Activated T-helper 1 cell treated with anti-CD3 and anti-CD28 coated beads, Interleukin-12 subunit alpha, Interleukin-12 subunit beta, Interleukin-2, Interleukin-4 antibody, amounts not matched to agents 30 ng/mL and 10 ng/mL and 1 ng/mL, durations not matched to agents 14 hours and 24 hours and 36 hours (primary cell): Measurements from ENCODE around the gene PDE10A. TPM values are rescaled to one million over a fixed set of nuclear protein-coding genes. Genes with fewer than 3 reads are reported as not detected.

Experiments
- DNase-seq: peaks from one replicate; pipeline ENCODE4 v3.0.0; 2021; ENCODE audit warnings: low spot score
- H3K27ac Mint-ChIP-seq: one replicate; pipeline ENCODE4 v1.8.0; 2021; ENCODE audit warnings: mild to moderate bottlenecking, mixed read lengths
- H3K27me3 Mint-ChIP-seq: one replicate; pipeline ENCODE4 v1.8.0; 2022; ENCODE audit warnings: mild to moderate bottlenecking, moderate library complexity, mixed read lengths; ENCODE audit not compliant: insufficient read depth
- H3K36me3 Mint-ChIP-seq: one replicate; pipeline ENCODE4 v1.8.0; 2021; ENCODE audit warnings: low read depth, mixed read lengths
- H3K4me1 Mint-ChIP-seq: one replicate; pipeline ENCODE4 v1.8.0; 2021; ENCODE audit warnings: low read depth, mixed read lengths
- H3K4me3 Mint-ChIP-seq: one replicate; pipeline ENCODE4 v1.8.0; 2021; ENCODE audit warnings: mild to moderate bottlenecking, moderate library complexity, mixed read lengths
- H3K9me3 Mint-ChIP-seq: one replicate; pipeline ENCODE4 v1.8.0; 2021; ENCODE audit warnings: mixed read lengths
- intact Hi-C: fragments of 100-400 bp; cut with micrococcal nuclease; formaldehyde crosslinking; loops from one replicate; pipeline ENCODE4 v1.15.1; 2024
- total RNA-seq: library from RNA; stranded (reverse); gene quantifications from 2 replicates; pipeline ENCODE4 v1.2.3, GENCODE V29; 2022

PDE10A gene
- total RNA-seq, 1 donor from 2014 or later = not detected

DNA sequence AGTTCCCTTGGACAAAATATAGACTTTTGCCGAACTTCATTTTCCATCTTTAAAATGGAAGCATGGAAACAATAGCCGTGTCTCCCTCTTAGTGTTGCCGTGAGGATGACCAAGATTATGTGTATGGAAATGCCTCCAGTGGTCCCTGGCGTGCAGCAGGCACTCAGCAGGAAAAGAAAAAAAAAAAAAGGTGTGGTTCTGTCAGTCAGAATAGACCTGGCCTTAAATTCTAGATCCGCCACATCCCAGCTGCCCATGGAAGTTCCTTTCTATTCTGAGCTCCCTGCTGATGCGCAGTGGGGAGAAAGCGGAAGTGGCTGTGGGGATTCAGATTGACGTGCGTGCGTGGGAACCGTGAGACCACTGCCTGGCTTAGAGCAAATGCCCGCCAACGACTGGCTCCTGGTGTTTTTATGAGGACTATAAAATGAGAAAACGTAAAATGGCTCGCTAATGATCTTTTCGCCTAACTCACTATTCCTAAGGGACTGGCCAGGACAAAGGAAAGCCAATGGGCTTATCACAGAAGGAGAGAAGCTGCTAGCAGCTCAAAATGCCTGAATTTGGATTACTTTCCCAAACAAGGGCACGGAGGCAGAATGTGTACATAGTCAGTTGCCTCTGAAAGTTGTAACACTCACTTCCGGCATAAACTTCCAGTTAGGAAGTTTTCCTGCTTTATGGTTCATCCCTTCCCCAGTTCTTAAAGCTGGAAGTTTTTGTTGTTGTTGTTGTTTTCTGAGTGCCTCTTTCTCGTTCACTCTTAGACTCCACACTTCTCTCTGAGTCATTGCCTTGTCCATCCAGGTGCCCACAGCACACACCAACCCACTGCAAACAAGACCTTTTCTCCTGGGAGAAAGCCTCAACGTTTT lies 11.4 kb upstream of the PDE10A start:
- H3K36me3 Mint-ChIP-seq = no peaks in the 10 kb centered on the region
- H3K9me3 Mint-ChIP-seq = no peaks in the 10 kb centered on the region
- H3K4me1 Mint-ChIP-seq = no peaks in the 10 kb centered on the region
- H3K27me3 Mint-ChIP-seq = peaks cover 2% of the 10 kb centered on the region
- H3K4me3 Mint-ChIP-seq = no peak overlapping the region
- intact Hi-C loops = loop anchor here (10.0 kb wide), 1 partner anchor 490 kb away; the partner anchor contains the start of gene TBXT
- DNase-seq = no peak
- H3K27ac Mint-ChIP-seq = no peak overlapping the region

DNA sequence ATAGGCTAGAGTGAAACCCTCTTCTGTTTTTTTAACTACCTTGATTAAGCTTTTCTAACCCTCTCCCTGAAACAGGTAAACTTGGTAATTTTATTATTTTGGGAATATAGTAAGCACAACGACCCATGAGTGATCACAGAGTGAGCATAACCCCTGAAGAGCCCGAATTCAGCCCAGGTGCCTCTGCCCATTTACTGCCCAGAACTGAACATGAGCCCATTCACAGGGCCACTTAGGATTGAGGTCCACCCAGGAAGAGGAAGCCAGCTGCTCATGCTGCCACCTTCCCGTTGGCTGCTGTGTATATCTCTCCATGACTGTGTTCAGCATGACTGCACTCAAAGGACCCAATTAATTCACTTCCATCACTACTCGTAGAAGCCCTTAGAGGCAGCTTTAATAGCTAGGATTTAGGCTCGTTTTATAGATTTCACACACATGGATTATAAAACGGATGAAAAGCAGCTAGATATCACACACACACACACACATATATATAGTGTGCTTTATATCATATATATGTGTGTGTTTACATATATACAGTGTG lies 8.3 kb upstream of the PDE10A start:
- intact Hi-C loops = loop anchor here (10.0 kb wide), 1 partner anchor 494 kb away; the partner anchor contains the start of gene TBXT
- no peak overlapping the region for H3K27ac Mint-ChIP-seq

DNA sequence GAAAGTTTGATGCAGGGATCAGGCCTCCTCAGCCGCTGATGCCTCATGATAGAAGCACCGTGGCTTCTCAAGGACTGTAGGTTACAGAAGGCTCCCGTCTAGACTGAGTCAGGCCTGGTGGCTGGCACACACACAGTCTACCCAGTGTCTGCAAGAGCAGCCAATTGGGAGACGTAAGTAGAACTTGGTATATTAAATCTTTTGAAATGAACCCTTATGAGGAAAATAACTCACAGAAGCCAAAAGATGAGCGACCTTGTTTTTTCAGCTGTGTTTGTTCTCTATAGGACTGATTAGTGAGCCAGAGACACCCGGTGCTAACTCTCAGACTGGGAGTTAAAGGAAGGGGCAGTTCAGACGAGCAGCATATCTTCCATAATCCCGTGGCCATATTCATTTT lies 5.9 kb upstream of the PDE10A start:
- Mint-ChIP-seq H3K4me3 (no peak overlapping the region), H3K9me3 (no peaks in the 10 kb centered on the region), H3K27me3 (peaks cover 26% of the 10 kb centered on the region), H3K27ac (no peak overlapping the region), H3K36me3 (no peaks in the 10 kb centered on the region), H3K4me1 (no peaks in the 10 kb centered on the region)
- no peak for DNase-seq
- intact Hi-C loops = loop anchor here (5.0 kb wide), 1 partner anchor 183 kb away; no protein-coding TSS in a partner anchor

More for the DNA sequence above, 8.3 kb upstream of the PDE10A start:
- Mint-ChIP-seq H3K9me3 (no peaks in the 10 kb centered on the region), H3K4me3 (no peak overlapping the region), H3K27me3 (peaks cover 8% of the 10 kb centered on the region), H3K4me1 (no peaks in the 10 kb centered on the region), H3K36me3 (no peaks in the 10 kb centered on the region)
- DNase-seq = no peak

DNA sequence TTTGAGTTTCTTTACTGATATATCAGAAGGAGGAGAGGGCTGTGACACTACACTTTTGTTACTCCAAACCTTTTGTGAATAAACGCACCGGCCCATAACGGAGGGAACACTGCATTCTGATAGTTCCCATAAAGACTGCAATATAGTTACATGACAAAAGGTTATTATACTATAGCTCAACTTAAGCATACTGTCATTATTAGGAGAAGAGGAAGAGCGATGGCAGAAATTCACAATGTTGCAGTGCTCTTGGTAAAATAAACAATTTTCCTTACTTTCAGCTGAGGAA lies 2.3 kb upstream of the PDE10A start:
- Mint-ChIP-seq H3K4me3 (no peak overlapping the region), H3K4me1 (no peaks in the 10 kb centered on the region), H3K27me3 (peaks cover 39% of the 10 kb centered on the region), H3K36me3 (no peaks in the 10 kb centered on the region), H3K9me3 (no peaks in the 10 kb centered on the region), H3K27ac (no peak overlapping the region)
- intact Hi-C loops = loop anchor here (5.0 kb wide), 1 partner anchor 187 kb away; no protein-coding TSS in a partner anchor
- DNase-seq = no peak

DNA sequence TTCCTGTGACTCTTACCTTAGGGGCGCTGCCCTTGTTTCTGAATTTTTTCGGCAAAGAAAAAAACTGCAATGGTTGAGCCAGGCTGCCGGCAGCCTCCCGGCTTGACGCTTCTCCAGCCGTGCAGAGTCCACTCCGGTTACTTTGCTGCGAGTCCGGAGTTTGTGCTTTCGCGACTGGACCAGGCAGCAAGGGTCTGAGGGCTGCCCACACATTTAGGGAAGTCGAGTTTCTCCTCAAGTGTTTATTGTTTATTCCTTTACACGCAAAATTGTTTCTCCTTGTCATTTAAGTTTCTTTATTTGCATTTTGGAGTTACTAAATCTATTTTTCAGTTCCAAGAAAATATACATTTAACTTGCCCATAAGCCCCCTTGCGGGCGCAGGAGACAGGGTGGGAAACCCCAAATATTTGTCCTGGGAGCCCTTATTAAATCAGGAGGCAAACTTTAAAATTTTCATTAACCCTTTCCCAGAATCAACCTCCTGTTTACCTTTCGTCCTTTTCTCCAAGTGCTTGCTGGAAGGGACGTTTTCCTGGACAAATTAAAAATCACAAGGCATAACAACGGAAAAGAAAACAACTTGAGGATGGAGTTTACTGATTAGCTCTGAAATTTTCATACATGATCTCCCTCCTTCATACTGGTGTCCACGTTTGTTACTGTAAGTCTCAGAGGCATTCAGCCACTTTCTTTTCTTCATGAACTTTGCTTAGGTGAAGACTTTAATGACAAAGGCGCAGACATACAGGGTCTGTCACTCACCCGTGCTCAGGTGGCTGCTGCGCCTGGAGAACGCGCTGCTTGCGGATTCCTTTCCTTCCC lies 1.7 kb upstream of the PDE10A start:
- Mint-ChIP-seq H3K4me3 (no peak overlapping the region), H3K4me1 (no peaks in the 10 kb centered on the region), H3K27ac (peak overlapping the region; percentile 63), H3K9me3 (no peaks in the 10 kb centered on the region), H3K27me3 (peaks cover 43% of the 10 kb centered on the region), H3K36me3 (no peaks in the 10 kb centered on the region)
- DNase-seq = no peak
- intact Hi-C loops = loop anchor here (5.0 kb wide), 2 partner anchors 188 to 323 kb away; no protein-coding TSS in a partner anchor

DNA sequence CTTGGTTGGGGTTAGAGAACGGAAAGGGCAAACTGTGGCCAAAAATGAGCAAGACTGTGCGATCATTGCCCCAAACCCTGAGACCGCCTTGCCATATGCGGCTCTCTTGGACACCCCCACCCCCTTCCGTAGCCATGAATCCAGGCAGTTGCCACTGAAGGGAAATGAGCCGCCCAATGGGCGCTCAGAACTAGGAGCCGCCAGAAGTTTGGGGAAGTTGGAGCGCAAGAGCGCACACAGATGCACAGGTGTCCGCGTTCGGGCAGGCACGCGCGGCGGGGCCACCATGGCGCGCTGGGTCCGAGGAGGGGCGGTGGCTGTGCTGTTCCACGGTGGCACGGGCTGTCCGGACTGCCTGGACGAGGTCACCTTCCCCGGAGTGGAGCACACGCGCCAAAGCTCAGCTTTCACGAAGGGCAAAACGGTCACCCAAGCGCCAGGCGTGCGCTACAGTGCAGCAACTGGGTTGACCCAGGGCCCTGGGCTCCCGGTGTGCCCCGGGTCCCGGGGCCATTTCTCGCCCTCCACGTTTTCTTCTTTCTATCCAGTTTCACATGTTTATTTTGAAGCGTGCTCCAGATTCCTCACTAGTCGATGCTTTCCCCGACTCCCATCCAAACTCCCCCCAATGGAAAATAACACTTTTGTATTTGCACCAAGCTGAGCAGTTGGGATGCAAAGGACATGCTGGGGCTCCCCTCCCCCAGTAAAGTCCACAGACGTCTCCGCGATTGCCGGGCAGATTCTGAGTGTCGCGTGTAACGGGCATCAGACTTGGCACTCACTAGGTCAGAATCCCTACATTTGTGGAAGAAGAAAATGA lies 906 bp upstream of the PDE10A start:
- intact Hi-C loops = loop anchor here (5.0 kb wide), 1 partner anchor 323 kb away; no protein-coding TSS in a partner anchor
- Mint-ChIP-seq H3K36me3 (no peaks in the 10 kb centered on the region), H3K4me3 (no peak overlapping the region), H3K9me3 (no peaks in the 10 kb centered on the region), H3K27ac (peak overlapping the region; percentile 63), H3K4me1 (no peaks in the 10 kb centered on the region), H3K27me3 (peaks cover 50% of the 10 kb centered on the region)
- no peak for DNase-seq

DNA sequence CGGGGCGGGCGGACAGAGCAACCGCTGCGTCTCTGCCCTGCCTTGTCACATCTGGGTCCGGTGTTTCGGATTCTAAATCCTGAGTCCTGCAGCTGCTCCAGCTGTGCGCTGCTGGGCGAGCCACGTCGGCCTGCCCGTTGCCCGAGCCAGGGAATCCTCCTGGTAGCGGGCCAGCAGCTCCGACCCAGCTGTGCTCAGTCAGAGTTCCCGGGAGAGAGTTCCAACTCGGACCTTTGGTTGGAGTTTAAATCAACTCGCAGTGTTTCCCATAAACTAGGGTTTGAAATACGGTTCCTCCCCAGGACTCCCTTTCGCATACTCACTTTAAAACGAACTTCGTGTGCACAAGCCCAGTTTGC lies 315 bp upstream of the PDE10A start:
- Mint-ChIP-seq H3K9me3 (no peaks in the 10 kb centered on the region), H3K4me1 (no peaks in the 10 kb centered on the region), H3K36me3 (no peaks in the 10 kb centered on the region), H3K27me3 (peaks cover 51% of the 10 kb centered on the region), H3K4me3 (no peak overlapping the region), H3K27ac (peak overlapping the region; percentile 55)
- intact Hi-C loops = loop anchor here (5.0 kb wide), 1 partner anchor 324 kb away; no protein-coding TSS in a partner anchor
- no peak for DNase-seq

DNA sequence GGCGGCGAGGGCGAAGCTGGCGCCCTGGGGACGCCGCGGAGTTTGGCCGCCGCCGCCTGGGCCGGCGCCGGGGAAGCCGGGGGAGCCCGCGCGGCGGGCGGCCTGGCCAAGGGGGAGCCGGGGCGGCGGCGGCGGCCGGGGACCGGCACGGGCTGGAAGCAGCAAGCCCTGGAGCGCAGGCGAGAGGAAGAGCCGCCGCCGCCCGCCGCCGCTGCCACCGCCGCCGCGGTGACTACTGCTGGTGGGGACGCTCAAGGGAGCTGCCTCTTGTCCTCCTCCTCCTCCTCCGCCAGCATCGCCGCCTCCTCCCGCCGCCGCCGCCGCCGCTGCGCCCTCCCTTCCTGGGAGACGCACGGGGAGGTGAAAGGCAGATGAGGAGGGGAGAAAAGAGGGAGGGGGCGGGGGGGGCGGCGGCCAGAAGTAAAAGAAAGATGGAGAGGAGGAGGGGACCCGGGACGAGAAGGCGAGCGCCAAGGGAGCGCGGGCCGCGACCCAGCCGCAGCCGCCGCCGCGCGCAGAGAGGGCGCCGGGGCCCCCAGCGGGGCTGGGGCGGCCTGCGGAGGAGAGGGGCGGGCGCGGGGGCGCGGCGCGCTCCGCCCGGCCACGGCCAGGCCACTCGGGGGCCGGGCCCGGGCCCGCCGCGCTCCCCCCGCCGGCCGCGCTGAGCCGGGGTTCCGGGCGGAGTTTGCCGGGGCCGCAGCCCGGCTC lies 846 bp downstream of the PDE10A start:
- Mint-ChIP-seq H3K4me3 (no peak overlapping the region), H3K4me1 (no peaks in the 10 kb centered on the region), H3K27ac (no peak overlapping the region), H3K9me3 (no peaks in the 10 kb centered on the region), H3K27me3 (peaks cover 54% of the 10 kb centered on the region), H3K36me3 (no peaks in the 10 kb centered on the region)
- DNase-seq = no peak
- intact Hi-C loops = loop anchor here (5.0 kb wide), 1 partner anchor 325 kb away; no protein-coding TSS in a partner anchor

DNA sequence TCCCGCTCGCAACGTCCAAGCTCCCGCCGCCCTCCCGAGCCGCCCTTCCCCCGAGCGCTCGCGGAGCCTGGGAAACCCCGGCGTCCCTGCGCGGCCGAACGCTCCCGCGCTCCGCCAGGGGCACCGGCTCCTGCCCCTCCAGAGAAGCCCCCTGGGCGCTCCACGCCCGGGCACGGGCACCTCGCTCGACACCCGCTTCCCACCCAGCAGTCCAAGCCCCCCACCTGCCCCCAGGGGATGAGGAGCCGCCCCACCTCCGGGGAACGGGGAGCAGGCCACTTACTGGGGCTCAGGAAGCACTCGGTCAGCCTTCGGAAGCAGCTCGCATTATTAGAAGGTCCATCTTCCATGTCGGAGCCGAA lies 1.4 kb downstream of the PDE10A start:
- no peak overlapping the region for H3K4me3 Mint-ChIP-seq
- intact Hi-C loops = loop anchor here (5.0 kb wide), 1 partner anchor 326 kb away; no protein-coding TSS in a partner anchor

DNA sequence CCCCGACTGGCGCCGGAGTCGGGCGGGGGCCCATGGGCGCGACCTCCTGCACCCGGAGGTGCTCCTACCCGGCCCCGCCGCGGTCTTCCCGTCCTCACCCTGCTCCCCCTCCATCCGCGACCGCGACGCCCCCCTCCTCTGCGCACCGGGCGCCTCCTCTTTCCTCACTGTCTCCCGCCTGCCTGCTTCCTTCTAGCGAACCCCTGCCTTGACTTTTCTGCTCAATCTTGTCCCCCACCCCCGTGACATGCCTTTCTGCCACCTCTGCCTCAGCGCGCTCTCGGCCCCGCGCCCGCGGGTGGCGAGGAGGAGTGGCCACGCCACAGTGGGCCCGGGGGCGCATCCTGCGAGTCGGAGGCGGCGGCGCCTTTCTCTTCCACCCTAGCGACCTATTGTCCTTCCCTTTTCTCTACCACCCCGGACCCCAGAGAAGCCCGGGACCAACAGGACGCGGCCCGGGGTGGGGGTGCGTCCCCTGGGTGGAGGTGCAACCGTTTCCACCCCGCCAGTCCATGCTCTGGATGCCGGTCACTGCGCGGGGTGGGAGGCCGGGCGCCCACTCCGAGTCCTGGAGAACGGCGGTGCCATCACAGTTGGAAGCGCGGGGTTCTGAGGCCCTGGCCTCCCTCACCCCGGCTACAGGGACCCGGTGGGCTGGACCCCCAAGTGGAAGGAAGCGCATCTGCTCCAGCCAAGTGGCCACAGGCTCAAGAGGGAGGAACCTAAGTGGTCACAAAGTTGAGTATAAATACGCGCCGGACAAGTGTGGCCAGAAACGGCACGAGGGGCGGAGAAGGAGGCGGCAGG lies 2.0 kb downstream of the PDE10A start:
- no peaks in the 10 kb centered on the region for H3K36me3 Mint-ChIP-seq

More for the DNA sequence above, 1.4 kb downstream of the PDE10A start:
- H3K27ac Mint-ChIP-seq = no peak overlapping the region
- no peaks in the 10 kb centered on the region for H3K36me3 Mint-ChIP-seq
- no peaks in the 10 kb centered on the region for H3K4me1 Mint-ChIP-seq
- no peak for DNase-seq
- no peaks in the 10 kb centered on the region for H3K9me3 Mint-ChIP-seq
- peaks cover 51% of the 10 kb centered on the region for H3K27me3 Mint-ChIP-seq

More for the DNA sequence above, 2.0 kb downstream of the PDE10A start:
- no peaks in the 10 kb centered on the region for H3K9me3 Mint-ChIP-seq
- intact Hi-C loops = loop anchor here (5.0 kb wide), 1 partner anchor 326 kb away; no protein-coding TSS in a partner anchor
- H3K27ac Mint-ChIP-seq = no peak overlapping the region
- no peaks in the 10 kb centered on the region for H3K4me1 Mint-ChIP-seq
- peaks cover 47% of the 10 kb centered on the region for H3K27me3 Mint-ChIP-seq
- no peak for DNase-seq
- no peak overlapping the region for H3K4me3 Mint-ChIP-seq
